ENCODE measurements around the gene PGA3.
"Not testable (repeated sequence)": the region's sequence is repeated elsewhere in the genome, so short reads cannot be mapped to it uniquely, and the experiment has no call there.

DNA sequence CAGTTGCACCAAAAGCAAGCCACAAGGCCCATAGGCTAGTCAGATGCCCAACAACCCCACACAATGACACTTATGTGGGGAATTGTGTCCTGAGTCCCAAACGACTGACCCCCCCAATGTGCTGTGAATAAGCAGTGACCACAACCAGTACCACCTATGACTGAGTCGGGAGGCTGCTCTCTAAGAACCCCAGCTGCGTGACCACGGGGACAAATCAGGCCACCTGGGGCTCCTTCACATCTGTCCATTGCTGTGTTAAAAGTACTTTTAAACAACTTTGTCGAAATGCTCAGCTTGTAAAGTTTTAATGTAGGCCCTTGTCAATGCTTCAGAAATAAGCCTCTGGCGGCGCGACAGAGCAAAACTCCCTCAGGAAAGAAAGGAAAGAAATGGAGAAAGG, 37.0 kb downstream of the PGA3 start:
- TF ChIP-seq CTCF (IDR thresholded peaks at IDR 0.05); GABPA (IDR thresholded peaks at IDR 0.05; ENCODE audit: low read depth); PBX3 (IDR thresholded peaks at IDR 0.05): not testable (repeated sequence)
- TF ChIP-seq, protein P1, sequence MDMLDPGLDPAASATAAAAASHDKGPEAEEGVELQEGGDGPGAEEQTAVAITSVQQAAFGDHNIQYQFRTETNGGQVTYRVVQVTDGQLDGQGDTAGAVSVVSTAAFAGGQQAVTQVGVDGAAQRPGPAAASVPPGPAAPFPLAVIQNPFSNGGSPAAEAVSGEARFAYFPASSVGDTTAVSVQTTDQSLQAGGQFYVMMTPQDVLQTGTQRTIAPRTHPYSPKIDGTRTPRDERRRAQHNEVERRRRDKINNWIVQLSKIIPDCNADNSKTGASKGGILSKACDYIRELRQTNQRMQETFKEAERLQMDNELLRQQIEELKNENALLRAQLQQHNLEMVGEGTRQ (IDR thresholded peaks at IDR 0.05; ENCODE audit: borderline replicate concordance, low read depth, low read length) = not testable (repeated sequence)
